ENCODE results near the gene DHX8. TPM values are rescaled to one million over a fixed set of nuclear protein-coding genes. Genes with fewer than 3 reads are reported as not detected.

Gene DHX8
- 33.6 TPM for total RNA-seq
- 42.2 TPM for polyA plus RNA-seq
- long read RNA-seq, donor 1: 0 reads
- long read RNA-seq, donor 2: 0 reads
- long read RNA-seq, donor 3, full-length matches to known transcripts: 5 of 5 reads
- long read RNA-seq, donor 3, partial matches to known transcripts: 0 of 5 reads
- long read RNA-seq, donor 3, other reads (novel, unspliced or antisense): 0 of 5 reads
- long read RNA-seq, donor 4, full-length matches to known transcripts: 1 of 1 reads
- long read RNA-seq, donor 4, partial matches to known transcripts: 0 of 1 reads
- long read RNA-seq, donor 4, other reads (novel, unspliced or antisense): 0 of 1 reads
- long read RNA-seq, donor 5, full-length matches to known transcripts: 1 of 6 reads
- long read RNA-seq, donor 5, partial matches to known transcripts: 5 of 6 reads
- long read RNA-seq, donor 5, other reads (novel, unspliced or antisense): 0 of 6 reads
- long read RNA-seq, donor 6, full-length matches to known transcripts: 2 of 2 reads
- long read RNA-seq, donor 6, partial matches to known transcripts: 0 of 2 reads
- long read RNA-seq, donor 6, other reads (novel, unspliced or antisense): 0 of 2 reads
- long read RNA-seq, donor 7, full-length matches to known transcripts: 5 of 5 reads
- long read RNA-seq, donor 7, partial matches to known transcripts: 0 of 5 reads
- long read RNA-seq, donor 7, other reads (novel, unspliced or antisense): 0 of 5 reads
- long read RNA-seq, donor 8, full-length matches to known transcripts: 1 of 1 reads
- long read RNA-seq, donor 8, partial matches to known transcripts: 0 of 1 reads
- long read RNA-seq, donor 8, other reads (novel, unspliced or antisense): 0 of 1 reads
- long read RNA-seq, donor 9, full-length matches to known transcripts: 4 of 4 reads
- long read RNA-seq, donor 9, partial matches to known transcripts: 0 of 4 reads
- long read RNA-seq, donor 9, other reads (novel, unspliced or antisense): 0 of 4 reads
- long read RNA-seq, donor 10, full-length matches to known transcripts: 3 of 3 reads
- long read RNA-seq, donor 10, partial matches to known transcripts: 0 of 3 reads
- long read RNA-seq, donor 10, other reads (novel, unspliced or antisense): 0 of 3 reads

DNA sequence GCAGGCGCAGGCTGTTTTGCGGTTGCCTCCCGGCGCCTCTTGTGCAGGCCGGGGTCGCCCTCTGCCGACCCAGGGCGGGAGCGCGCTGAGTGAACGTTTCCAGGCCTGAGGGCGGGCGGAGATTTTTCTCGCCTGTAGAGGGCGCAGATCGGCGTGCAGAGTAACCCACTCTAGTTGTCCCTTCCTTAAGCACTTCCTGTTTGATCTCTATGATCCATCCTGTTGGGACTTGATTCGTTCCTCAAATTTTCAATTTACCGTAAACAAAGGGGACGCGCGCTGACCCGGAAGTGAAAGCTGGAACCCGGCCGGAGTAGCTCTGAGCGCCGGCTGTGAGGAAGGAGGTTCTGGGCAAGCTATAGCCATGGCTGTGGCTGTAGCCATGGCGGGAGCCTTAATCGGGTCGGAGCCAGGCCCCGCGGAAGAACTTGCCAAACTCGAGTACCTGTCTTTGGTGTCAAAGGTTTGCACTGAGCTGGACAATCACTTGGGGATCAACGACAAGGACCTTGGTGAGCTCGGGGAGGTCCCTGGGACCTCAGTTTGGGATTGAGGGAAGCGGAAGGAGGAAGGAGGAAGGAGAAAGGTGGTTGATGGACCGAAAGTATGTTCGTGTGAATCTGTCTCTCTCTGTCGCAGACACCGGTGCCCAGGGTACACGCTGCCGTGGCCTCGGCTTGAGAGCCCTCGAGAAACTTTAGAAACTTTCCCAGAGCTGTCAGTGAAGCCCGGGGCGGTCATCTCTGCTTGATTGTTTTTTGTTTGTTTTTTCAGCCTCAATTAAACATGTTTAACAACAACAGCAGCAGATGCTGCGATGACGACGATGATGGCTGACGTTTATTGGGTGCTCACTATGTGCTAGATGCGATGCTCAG, at the start of gene DHX8:
DHX8 (plus strand) TSS at position 302 of the 878 bp plus-strand sequence; CDS start at position 365, 63 bp downstream.
- DNase-seq (ENCODE audit: low read depth in 6 of 9, low spot score in 9 of 9): peak; percentile 97 to 100 (median 98)
- under 1% methylated on average over 51 of the region's 51 CpGs for WGBS
- no peaks in the 10 kb centered on the region for H3K27me3 ChIP-seq (ENCODE audit: control insufficient read depth in 2 of 2, insufficient read depth in 1 of 2, low read length in 1 of 2)
- H3K4me1 ChIP-seq (ENCODE audit: control insufficient read depth in 2 of 2, insufficient read depth in 2 of 2, low read length in 2 of 2): peaks cover 10 to 16% of the 10 kb centered on the region in 2 donors
- no peaks in the 10 kb centered on the region for H3K9me3 ChIP-seq (ENCODE audit: control insufficient read depth in 2 of 2, insufficient read depth in 1 of 2, low read length in 1 of 2)
- peak within 1 kb of the TSS; percentile 86 to 91 for H3K27ac ChIP-seq (ENCODE audit: low read depth in 1 of 2, low read length in 1 of 2)
- peak within 1 kb of the TSS; percentile 85 to 95 for H3K4me3 ChIP-seq (ENCODE audit: low read length in 2 of 2)
- H3K36me3 ChIP-seq (ENCODE audit: control insufficient read depth in 2 of 2, insufficient read depth in 2 of 2, low read length in 1 of 2): no peaks in the 10 kb centered on the region

DNA sequence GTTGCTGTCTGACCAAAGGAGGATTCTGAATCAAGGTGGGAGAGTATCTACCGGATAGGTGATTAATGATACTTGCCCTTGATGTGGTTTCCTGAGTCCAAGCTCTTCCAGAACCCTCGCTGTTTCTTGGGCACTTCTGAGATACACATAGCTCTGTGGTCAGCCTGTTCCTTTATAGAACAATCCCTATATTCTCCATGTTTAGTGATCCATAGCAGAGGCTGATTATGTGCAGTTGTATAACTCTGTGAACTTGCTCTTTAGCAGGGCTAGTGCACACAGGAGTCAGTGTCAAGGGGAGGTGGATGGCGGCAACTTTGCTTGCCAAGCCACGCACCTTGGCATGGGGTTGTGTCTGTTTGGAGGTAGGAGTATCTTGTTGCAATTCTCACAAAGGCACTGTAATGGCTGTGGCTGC, 48.9 kb upstream of the DHX8 start:
- no peaks in the 10 kb centered on the region for H3K36me3 ChIP-seq (ENCODE audit: control insufficient read depth in 2 of 2, insufficient read depth in 2 of 2, low read length in 1 of 2)
- H3K27me3 ChIP-seq (ENCODE audit: control insufficient read depth in 2 of 2, insufficient read depth in 1 of 2, low read length in 1 of 2): peaks cover 0 to 2% of the 10 kb centered on the region in 2 donors
- no peak for DNase-seq (ENCODE audit: low read depth in 6 of 9, low spot score in 9 of 9)
- H3K4me1 ChIP-seq (ENCODE audit: control insufficient read depth in 2 of 2, insufficient read depth in 2 of 2, low read length in 2 of 2): peaks cover 0 to 2% of the 10 kb centered on the region in 2 donors
- no peak overlapping the region for H3K4me3 ChIP-seq (ENCODE audit: low read length in 2 of 2)
- no peaks in the 10 kb centered on the region for H3K9me3 ChIP-seq (ENCODE audit: control insufficient read depth in 2 of 2, insufficient read depth in 1 of 2, low read length in 1 of 2)
- WGBS: 84% methylated on average over 4 of the region's 4 CpGs
- no peak overlapping the region for H3K27ac ChIP-seq (ENCODE audit: low read depth in 1 of 2, low read length in 1 of 2)

DNA sequence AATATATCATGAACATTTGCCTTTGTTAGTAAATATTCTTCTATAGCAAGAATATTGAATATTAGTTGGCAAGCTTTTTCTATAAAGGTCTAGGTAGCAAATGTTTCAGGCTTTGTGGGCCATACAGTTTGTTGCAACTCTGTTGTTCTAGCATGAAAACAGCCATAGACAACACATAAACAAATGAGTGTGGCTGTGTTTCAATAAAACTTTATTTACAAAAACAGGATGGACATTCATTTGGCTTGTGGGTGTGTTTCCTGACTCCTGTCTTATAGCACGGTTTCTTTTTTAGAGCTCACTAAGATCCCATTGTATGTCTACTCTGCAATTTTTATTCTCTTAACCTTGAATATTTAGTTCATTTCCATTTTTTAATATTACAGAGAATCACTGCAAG, 46.0 kb upstream of the DHX8 start:
- H3K9me3 ChIP-seq (ENCODE audit: control insufficient read depth in 2 of 2, insufficient read depth in 1 of 2, low read length in 1 of 2): no peaks in the 10 kb centered on the region
- DNase-seq (ENCODE audit: low read depth in 6 of 9, low spot score in 9 of 9): no peak
- H3K4me1 ChIP-seq (ENCODE audit: control insufficient read depth in 2 of 2, insufficient read depth in 2 of 2, low read length in 2 of 2): peaks cover 0 to 2% of the 10 kb centered on the region in 2 donors
- no peaks in the 10 kb centered on the region for H3K36me3 ChIP-seq (ENCODE audit: control insufficient read depth in 2 of 2, insufficient read depth in 2 of 2, low read length in 1 of 2)
- no peaks in the 10 kb centered on the region for H3K27me3 ChIP-seq (ENCODE audit: control insufficient read depth in 2 of 2, insufficient read depth in 1 of 2, low read length in 1 of 2)
- H3K27ac ChIP-seq (ENCODE audit: low read depth in 1 of 2, low read length in 1 of 2): no peak overlapping the region
- no peak overlapping the region for H3K4me3 ChIP-seq (ENCODE audit: low read length in 2 of 2)
- 86% methylated on average over 1 of the region's 1 CpG for WGBS

DNA sequence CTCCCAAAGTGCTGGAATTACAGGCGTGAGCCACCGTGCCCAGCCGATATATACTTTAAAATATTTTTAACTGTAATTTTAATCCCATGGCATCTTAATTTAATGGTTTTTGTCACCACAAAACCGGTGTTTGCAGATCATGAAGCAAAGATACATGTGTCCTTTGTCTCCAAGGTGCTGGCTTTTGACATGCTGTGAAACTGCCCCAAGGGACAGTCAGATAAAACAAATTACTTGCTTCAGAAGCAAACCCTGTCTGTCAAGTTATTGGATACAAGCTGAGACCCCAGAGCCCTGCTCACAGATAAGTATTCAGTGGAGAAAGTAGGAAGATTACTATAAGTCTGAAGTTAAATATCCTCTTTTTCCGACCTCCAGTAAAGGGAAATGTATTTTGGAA, 45.1 kb upstream of the DHX8 start:
- no peak for DNase-seq (ENCODE audit: low read depth in 6 of 9, low spot score in 9 of 9)

DNA sequence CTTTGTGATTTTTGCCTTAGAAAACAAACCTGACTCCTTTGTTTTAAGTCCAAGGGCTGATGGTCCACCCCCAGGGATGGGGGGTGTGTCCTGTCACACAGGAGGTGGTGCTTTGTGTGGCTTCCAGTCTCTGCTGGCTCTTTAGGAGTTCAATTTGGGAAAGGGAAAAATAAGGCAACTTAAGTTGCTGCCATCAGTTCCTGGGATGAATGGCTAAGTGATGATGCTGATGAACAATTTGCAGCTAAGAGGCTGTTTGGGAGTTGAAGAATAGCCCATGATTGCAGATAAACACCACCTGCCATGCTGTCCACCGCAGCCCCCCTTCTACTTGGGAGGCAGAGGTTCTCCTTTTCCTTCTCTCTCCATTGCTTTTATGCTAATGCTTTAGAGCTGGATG, 44.7 kb upstream of the DHX8 start:
- Histone ChIP-seq H3K4me1 (ENCODE audit: control insufficient read depth in 2 of 2, insufficient read depth in 2 of 2, low read length in 2 of 2) (peaks cover 0 to 2% of the 10 kb centered on the region in 2 donors), H3K27me3 (ENCODE audit: control insufficient read depth in 2 of 2, insufficient read depth in 1 of 2, low read length in 1 of 2) (no peaks in the 10 kb centered on the region), H3K27ac (ENCODE audit: low read depth in 1 of 2, low read length in 1 of 2) (no peak overlapping the region), H3K36me3 (ENCODE audit: control insufficient read depth in 2 of 2, insufficient read depth in 2 of 2, low read length in 1 of 2) (no peaks in the 10 kb centered on the region), H3K9me3 (ENCODE audit: control insufficient read depth in 2 of 2, insufficient read depth in 1 of 2, low read length in 1 of 2) (no peaks in the 10 kb centered on the region), H3K4me3 (ENCODE audit: low read length in 2 of 2) (no peak overlapping the region)
- WGBS: 85% methylated on average over 1 of the region's 1 CpG
- DNase-seq (ENCODE audit: low read depth in 6 of 9, low spot score in 9 of 9): no peak

More for the DNA sequence above, 45.1 kb upstream of the DHX8 start:
- WGBS: 92% methylated on average over 5 of the region's 5 CpGs
- Histone ChIP-seq H3K27ac (ENCODE audit: low read depth in 1 of 2, low read length in 1 of 2) (no peak overlapping the region), H3K9me3 (ENCODE audit: control insufficient read depth in 2 of 2, insufficient read depth in 1 of 2, low read length in 1 of 2) (no peaks in the 10 kb centered on the region), H3K4me3 (ENCODE audit: low read length in 2 of 2) (no peak overlapping the region), H3K27me3 (ENCODE audit: control insufficient read depth in 2 of 2, insufficient read depth in 1 of 2, low read length in 1 of 2) (no peaks in the 10 kb centered on the region), H3K4me1 (ENCODE audit: control insufficient read depth in 2 of 2, insufficient read depth in 2 of 2, low read length in 2 of 2) (peaks cover 0 to 2% of the 10 kb centered on the region in 2 donors), H3K36me3 (ENCODE audit: control insufficient read depth in 2 of 2, insufficient read depth in 2 of 2, low read length in 1 of 2) (no peaks in the 10 kb centered on the region)

DNA sequence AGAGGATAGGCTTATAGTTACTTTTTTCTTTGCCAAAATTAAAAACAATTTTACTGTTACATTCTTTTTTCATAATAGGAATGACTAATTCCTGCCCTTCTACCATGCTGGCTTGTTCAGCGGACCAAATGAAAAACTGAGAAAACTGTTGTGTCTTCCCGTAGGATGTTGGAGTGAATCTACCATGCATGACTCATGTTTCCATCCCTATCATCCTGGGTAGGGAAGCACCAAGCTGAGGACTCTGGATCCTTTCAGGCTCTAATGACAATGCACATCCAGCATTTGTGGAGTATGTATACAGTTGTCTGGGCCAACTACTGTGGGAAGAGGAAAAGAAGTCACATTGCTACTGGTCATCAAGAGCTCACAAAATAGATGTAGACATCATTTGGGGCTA, 41.1 kb upstream of the DHX8 start:
- no peaks in the 10 kb centered on the region for H3K9me3 ChIP-seq (ENCODE audit: control insufficient read depth in 2 of 2, insufficient read depth in 1 of 2, low read length in 1 of 2)
- H3K36me3 ChIP-seq (ENCODE audit: control insufficient read depth in 2 of 2, insufficient read depth in 2 of 2, low read length in 1 of 2): no peaks in the 10 kb centered on the region
- no peak overlapping the region for H3K27ac ChIP-seq (ENCODE audit: low read depth in 1 of 2, low read length in 1 of 2)
- no peak overlapping the region for H3K4me3 ChIP-seq (ENCODE audit: low read length in 2 of 2)
- H3K27me3 ChIP-seq (ENCODE audit: control insufficient read depth in 2 of 2, insufficient read depth in 1 of 2, low read length in 1 of 2): no peaks in the 10 kb centered on the region
- DNase-seq (ENCODE audit: low read depth in 6 of 9, low spot score in 9 of 9): no peak
- 95% methylated on average over 2 of the region's 2 CpGs for WGBS
- no peaks in the 10 kb centered on the region for H3K4me1 ChIP-seq (ENCODE audit: control insufficient read depth in 2 of 2, insufficient read depth in 2 of 2, low read length in 2 of 2)

DNA sequence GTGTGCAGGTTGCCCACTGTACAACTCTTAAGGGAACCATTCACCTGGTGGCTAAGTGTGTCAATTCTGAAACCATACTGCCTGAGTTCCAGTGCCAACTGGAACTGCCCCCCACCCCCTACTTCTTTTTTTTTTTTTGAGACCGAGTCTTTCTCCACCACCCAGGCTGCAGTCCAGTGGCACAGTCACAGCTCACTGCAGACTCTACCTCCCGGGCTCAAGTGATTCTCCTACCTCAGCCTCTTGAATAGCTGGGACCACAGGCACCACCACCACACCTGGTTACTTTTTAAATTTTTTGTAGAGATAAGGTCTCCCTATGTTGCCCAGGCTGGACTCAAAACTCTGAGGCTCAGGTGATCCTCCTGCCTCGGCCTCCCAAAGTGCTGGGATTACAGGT, 40.4 kb upstream of the DHX8 start:
- Histone ChIP-seq H3K4me3 (ENCODE audit: low read length in 2 of 2) (no peak overlapping the region), H3K27me3 (ENCODE audit: control insufficient read depth in 2 of 2, insufficient read depth in 1 of 2, low read length in 1 of 2) (no peaks in the 10 kb centered on the region), H3K27ac (ENCODE audit: low read depth in 1 of 2, low read length in 1 of 2) (no peak overlapping the region), H3K9me3 (ENCODE audit: control insufficient read depth in 2 of 2, insufficient read depth in 1 of 2, low read length in 1 of 2) (no peaks in the 10 kb centered on the region), H3K36me3 (ENCODE audit: control insufficient read depth in 2 of 2, insufficient read depth in 2 of 2, low read length in 1 of 2) (no peaks in the 10 kb centered on the region), H3K4me1 (ENCODE audit: control insufficient read depth in 2 of 2, insufficient read depth in 2 of 2, low read length in 2 of 2) (no peaks in the 10 kb centered on the region)
- no peak for DNase-seq (ENCODE audit: low read depth in 6 of 9, low spot score in 9 of 9)
- WGBS: 88% methylated on average over 3 of the region's 3 CpGs

DNA sequence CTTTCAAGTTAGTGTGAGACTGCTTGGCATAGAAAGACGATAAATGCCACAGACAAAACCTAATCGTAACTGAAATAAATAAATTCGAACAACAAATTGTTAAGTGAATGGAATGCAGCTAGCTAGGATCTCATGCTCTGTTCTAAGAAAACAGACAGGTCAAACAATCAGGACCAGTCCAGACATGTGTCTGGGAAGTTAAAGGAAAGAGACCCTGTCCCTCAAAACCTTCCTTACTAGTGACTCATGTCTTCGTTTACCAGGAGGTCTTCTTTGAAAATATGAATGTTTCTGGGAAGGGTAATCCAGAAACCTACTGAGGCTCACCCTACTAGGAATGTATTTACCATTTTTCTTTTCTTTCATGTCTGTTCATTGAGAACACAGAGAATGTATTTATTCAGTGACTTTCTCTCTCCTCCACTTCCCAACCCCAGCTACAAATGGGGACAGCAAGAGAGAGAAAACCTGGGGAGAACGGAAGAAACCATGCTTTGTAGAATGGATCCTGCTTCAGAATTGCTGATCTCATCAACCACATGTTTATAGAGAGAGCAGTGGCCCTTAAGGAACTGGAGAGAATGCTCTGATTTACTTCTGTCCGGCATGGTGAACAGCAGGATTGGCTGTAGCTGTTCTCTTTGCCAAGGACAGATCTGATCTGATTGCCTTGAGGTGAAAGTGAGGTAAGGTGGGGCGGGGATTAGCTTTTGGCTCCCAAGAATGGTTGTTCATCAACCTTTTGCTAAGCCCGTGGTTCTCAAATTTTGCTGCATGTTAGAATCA, 39.4 kb upstream of the DHX8 start:
- Histone ChIP-seq H3K36me3 (ENCODE audit: control insufficient read depth in 2 of 2, insufficient read depth in 2 of 2, low read length in 1 of 2) (no peaks in the 10 kb centered on the region), H3K4me1 (ENCODE audit: control insufficient read depth in 2 of 2, insufficient read depth in 2 of 2, low read length in 2 of 2) (no peaks in the 10 kb centered on the region), H3K27me3 (ENCODE audit: control insufficient read depth in 2 of 2, insufficient read depth in 1 of 2, low read length in 1 of 2) (no peaks in the 10 kb centered on the region), H3K4me3 (ENCODE audit: low read length in 2 of 2) (no peak overlapping the region), H3K9me3 (ENCODE audit: control insufficient read depth in 2 of 2, insufficient read depth in 1 of 2, low read length in 1 of 2) (no peaks in the 10 kb centered on the region), H3K27ac (ENCODE audit: low read depth in 1 of 2, low read length in 1 of 2) (peak overlapping the region in 1 of 2 donors; percentile 74)
- WGBS: 82% methylated on average over 8 of the region's 8 CpGs
- DNase-seq (ENCODE audit: low read depth in 6 of 9, low spot score in 9 of 9): no peak

Data from thymus (tissue), 14 donors.